Epithelial cell of prostate (primary cell): Measurements from ENCODE around the gene SLF2.

Experiments used
- DNase-seq: peaks from one replicate; pipeline ENCODE4 v3.0.0-alpha.2; 2011; ENCODE audit warnings: low read depth, low spot score
- H3K27ac ChIP-seq: fragments of 450-650 bp; 2 replicates; pipeline ENCODE4 v1.5.1; 2017; ENCODE audit warnings: mild to moderate bottlenecking

Gene SLF2

DNA sequence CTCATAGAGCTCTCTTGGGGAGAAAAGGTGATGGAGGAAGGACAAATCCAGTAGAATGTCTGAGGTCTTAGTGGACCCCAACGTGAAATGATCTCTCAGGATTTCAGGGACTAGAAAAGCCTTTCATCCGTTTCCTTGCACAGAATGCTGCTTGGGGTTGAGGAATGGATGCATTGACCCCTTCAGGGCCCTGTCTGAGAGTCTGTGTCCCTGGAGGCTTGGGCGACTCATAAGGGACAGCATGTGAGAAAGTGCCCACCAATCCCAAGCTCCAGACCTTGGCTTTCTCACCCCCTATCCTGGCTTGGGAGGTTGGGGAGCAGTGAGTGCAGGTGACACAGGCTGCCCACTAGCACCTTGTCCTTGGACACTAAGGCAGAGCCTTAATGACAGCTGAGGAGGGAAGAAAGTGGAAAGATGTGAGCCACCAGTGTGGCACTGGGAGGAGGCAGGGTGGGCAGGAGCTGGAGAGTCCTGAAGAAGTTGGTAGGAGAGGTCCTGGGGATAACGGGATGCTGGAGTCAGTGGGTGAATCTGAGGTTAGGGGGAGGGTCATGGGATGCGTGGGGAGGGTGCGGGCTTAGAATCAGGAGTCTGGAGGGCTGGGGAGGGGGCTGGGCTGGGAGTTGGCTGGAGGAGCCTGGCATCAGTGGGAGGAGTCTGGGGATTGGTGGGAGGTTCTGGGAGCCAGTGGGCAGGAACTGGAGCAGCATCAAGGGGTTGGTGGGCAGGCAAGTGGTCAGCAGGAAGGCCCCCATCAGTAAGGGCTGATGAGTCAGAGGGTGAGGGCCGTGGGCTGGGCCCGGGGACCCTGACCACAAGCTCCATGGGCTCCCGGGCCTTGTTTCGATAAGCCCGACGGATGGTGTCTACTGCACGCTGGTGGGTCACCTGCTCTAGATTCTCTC is 95.4 kb downstream of the SLF2 start:
- DNase-seq: no peak
- H3K27ac ChIP-seq: no peak overlapping the region

DNA sequence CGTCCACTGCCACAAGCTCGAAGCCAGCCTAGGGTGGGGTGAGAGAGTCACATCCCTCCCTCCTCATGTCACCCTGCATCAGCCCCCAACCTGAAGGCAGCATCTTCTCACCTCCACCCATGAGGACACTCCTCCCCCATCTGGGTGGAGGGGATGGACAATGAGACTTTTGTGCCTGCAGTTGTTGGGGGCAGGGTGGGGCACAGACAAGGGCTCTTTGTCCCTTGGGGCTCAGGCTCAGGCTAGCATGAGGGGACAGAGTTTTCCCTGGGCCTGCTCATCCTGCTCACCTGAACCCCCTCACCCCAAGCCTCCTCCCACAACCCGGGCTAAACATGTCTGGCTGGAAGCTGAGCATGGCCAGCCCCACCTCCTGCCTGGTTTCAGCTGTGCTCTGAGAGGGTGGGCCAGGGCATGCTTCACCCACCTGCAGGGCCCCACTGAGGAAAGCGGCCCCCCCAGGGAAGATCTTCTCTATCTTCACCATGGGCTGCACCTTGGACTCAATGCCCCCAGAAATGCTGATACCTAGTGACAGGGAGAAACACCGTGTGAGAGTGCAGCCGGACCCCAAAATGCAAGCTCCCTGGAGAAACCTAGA is 96.2 kb downstream of the SLF2 start:
- DNase-seq: no peak
- no peak overlapping the region for H3K27ac ChIP-seq

DNA sequence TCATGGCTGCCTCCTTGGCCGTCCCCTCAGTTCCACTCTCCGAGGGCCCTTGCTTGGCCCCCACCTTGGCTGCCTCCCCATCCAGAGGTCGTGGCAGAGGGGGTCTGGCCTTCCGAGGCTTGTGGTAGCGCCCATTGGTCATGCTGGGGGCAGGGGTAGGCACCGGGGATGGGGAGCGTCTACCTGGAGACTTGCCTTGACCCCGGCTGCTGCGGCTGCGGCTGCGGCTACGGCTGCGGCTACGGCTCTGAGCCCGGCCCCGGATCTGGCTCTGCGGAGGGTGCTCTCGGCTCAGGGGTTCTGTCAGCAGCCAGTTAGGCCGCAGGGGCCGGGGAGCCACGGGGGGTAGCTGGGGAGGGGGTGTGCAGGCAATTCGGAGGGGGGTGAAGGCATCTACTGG is 97.6 kb downstream of the SLF2 start:
- no peak overlapping the region for H3K27ac ChIP-seq
- DNase-seq: no peak

- DNase-seq: no peak
- no peak overlapping the region for H3K27ac ChIP-seq
Observed at GRCh38 chr10:101011517-101012423, 99.0 kb downstream of the SLF2 start.

DNA sequence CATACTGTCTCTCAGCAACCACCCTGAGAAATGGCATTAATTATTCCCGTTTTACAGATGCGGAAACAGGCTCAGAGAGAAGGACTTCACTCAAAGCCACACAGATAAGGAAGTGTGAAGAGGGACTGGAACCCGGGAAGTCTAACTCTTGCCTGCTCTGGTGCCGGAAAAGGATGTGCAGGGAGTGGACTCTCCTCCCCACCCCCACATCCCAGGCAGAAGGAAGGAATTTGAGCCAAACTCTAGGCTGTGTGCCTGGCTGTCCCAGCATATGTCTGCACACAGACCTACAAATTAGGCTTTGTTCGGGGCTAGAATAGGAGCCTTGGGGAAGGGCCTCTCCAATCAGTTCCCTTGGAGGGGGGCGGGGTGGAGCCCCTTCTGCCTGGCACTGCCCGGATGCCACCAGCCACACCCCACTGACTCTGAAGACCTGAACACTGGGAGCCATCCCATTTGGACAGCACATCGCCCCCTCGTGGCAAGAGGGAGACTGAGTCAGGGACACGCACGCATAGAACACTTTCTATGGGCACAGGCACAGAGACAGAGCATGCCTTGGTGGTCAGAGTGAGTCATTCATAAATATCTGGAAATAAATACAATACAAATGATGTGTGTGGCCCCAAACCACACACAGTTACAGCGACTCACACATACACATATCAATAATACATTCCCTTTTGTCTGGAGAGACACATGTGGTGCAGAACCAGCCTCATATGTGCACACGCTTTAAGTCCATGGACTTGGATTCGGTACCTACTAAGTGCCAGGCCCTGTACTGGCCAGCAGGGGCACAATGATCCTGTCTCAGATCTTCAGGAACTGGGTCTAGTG is 100.0 kb downstream of the SLF2 start:
- peak overlapping the region; percentile 35 for H3K27ac ChIP-seq
- DNase-seq: peak; percentile 64

DNA sequence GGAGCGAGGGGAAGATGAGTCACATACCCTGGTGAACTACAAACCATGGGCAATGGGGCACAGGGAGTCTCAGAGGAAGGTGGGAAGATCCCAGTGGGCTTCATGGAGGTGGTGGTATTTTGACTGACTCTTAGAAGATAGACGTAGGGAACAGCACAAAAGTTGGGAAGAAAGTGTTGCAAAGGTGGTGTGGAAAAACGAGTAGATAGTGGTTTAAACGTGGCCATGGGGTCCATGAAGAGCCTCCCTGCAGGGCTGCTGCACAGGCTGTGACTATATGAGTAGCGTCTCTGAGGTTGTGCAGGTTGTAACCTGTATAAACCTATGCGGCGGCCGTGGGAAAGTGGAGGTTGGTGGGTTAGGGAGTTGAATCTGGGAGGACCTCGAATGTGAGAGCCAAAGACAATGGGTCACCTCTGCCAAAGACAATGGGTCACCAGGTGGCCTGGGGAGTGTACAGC is 100.6 kb downstream of the SLF2 start:
- DNase-seq: no peak
- H3K27ac ChIP-seq: peak overlapping the region; percentile 35

DNA sequence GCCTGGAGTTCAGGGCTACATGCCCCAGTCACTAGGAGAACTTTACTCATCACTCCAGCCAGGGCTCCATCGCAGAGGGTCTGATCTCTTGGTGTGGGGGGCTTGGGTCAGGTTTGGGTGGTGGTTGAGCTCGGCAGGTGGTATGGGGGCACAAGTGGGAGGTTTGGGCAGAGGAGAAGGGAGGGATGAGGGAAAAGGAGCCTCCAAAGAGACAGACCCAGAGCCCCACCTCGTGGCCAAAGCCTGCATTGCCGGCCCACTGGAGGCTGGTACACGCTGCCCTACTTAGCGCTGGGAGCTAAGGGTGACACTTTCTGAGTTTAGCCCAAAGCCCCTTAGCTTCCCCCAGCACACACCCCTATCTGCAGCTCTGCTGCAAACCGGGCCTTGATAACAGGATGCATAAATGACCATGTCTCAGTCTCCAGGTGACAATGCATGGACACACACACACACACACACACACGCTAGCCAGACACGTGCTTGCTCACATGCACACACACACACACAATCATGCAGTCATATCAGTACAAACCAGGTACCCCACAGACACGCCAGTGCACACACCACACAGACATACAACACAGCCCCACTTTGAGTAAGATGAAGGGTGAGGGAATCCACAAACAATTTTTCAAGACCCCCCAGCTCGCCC is 101.6 kb downstream of the SLF2 start:
- no peak overlapping the region for H3K27ac ChIP-seq
- DNase-seq: no peak
